ENCODE results near the gene TNS1.

Gene TNS1

DNA sequence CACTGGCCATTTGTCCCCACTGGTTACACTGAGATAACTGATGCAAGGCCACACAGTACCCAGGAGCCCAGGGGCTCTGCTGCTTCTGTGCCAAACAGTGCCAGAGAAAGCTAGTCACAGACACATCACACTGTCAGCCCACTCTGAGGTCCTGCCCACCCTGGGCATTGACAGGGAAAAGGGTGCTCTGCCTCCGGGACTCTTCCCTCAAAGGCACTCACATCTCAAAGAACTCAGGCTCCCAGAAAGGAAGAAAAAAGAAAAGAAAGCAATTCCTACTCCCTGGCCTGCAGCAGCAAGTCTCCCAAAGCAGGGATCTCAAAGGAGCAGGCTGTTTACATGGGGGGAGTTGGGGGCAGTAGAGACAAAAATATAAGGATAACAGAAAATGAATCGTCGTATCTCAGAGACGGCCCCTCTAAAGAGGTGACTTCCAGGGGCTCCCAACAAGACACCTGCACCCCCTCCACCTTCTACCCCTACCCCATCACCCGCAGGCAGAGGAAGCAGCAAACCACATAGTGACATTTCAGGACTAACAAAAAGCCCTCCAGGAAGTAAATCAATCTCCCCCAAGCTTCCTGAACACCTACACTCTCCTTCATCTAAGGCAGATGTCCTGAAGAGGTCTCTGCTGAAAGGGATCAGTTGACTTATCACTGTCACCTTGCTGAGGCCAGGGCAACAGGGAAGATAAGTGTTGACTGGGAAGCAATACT lies 247.6 kb downstream of the TNS1 start:
- Histone ChIP-seq H2AFZ (ENCODE audit: low read length) (no peak overlapping the region), H3K27me3 (replicated peaks; ENCODE audit: insufficient read depth, low read length) (no peaks in the 10 kb centered on the region), H3K27ac (ENCODE audit: low read length) (no peak overlapping the region), H3F3A (ENCODE audit: insufficient read depth, low read length) (no peaks in the 10 kb centered on the region), H3K9me2 (replicated peaks; ENCODE audit: insufficient read depth, low read length) (no peaks in the 10 kb centered on the region), H3K36me3 (replicated peaks; ENCODE audit: insufficient read depth, low read length) (no peaks in the 10 kb centered on the region), H4K20me1 (ENCODE audit: insufficient read depth, low read length) (no peaks in the 10 kb centered on the region), H3K4me1 (ENCODE audit: low read length) (no peaks in the 10 kb centered on the region), H3K79me2 (ENCODE audit: low read length) (no peaks in the 10 kb centered on the region), H3K4me2 (ENCODE audit: low read depth, low read length) (no peak overlapping the region), H3K4me3 (ENCODE audit: low read length) (no peak overlapping the region), H3K9me3 (replicated peaks; ENCODE audit: insufficient read depth, low read length) (no peaks in the 10 kb centered on the region), H3K9ac (ENCODE audit: low read length) (no peak overlapping the region)
- TF ChIP-seq EZH2phosphoT487 (IDR thresholded peaks at IDR 0.05; ENCODE audit: low read length) (no peak), EZH2 (optimal IDR thresholded peaks at IDR 0.05; ENCODE audit: low read depth, low read length) (no peak)
- TF ChIP-seq, protein P1, sequence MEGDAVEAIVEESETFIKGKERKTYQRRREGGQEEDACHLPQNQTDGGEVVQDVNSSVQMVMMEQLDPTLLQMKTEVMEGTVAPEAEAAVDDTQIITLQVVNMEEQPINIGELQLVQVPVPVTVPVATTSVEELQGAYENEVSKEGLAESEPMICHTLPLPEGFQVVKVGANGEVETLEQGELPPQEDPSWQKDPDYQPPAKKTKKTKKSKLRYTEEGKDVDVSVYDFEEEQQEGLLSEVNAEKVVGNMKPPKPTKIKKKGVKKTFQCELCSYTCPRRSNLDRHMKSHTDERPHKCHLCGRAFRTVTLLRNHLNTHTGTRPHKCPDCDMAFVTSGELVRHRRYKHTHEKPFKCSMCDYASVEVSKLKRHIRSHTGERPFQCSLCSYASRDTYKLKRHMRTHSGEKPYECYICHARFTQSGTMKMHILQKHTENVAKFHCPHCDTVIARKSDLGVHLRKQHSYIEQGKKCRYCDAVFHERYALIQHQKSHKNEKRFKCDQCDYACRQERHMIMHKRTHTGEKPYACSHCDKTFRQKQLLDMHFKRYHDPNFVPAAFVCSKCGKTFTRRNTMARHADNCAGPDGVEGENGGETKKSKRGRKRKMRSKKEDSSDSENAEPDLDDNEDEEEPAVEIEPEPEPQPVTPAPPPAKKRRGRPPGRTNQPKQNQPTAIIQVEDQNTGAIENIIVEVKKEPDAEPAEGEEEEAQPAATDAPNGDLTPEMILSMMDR (IDR thresholded peaks at IDR 0.05; ENCODE audit: low read length) = no peak
- no peak for DNase-seq

DNA sequence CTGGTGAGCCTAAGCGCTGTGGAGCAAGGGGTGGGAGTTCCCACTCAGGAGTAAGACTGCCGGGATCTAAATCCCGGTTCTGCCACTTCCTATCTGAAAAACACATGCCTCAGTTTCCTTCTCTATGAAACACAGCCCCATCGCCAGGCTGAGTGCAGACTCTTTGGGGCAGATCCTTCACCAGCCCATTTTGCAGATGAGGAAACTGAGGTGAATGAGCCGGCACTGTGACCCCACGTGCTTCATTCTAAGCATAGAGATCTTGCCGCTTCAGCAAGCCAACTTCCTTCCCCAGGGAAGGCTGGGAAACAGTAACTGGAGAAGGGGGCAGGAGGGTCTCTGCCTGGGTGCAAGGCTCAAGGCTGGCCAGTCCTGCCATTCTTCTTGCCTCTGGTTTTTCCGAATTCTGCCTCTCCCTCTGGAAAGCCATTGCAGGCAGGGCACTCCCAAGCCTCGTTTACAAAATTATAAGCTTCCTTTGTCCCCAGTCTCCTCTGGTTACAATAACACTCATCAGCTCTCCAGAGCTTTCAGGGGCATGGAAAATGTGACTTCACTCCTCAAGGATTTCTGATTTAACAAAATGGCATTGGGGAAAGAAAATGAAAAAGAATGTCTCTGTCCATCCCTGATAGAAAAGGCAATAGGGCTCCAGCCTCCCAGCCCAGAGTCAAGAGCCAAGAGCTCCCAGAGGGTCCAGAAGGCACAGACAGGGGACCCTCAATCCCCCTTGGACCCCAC lies 249.2 kb downstream of the TNS1 start:
- H3K27ac ChIP-seq (ENCODE audit: low read length) = no peak overlapping the region
- H3F3A ChIP-seq (ENCODE audit: insufficient read depth, low read length) = no peaks in the 10 kb centered on the region
- no peak overlapping the region for H3K9ac ChIP-seq (ENCODE audit: low read length)
- no peaks in the 10 kb centered on the region for H3K9me3 ChIP-seq (replicated peaks; ENCODE audit: insufficient read depth, low read length)
- H3K9me2 ChIP-seq (replicated peaks; ENCODE audit: insufficient read depth, low read length) = no peaks in the 10 kb centered on the region
- no peak for TF ChIP-seq EZH2 (optimal IDR thresholded peaks at IDR 0.05; ENCODE audit: low read depth, low read length)
- no peak for TF ChIP-seq EZH2phosphoT487 (IDR thresholded peaks at IDR 0.05; ENCODE audit: low read length)
- TF ChIP-seq, protein P1 (IDR thresholded peaks at IDR 0.05; ENCODE audit: low read length) = no peak
- no peaks in the 10 kb centered on the region for H3K79me2 ChIP-seq (ENCODE audit: low read length)
- H3K4me1 ChIP-seq (ENCODE audit: low read length) = no peaks in the 10 kb centered on the region
- H3K27me3 ChIP-seq (replicated peaks; ENCODE audit: insufficient read depth, low read length) = no peaks in the 10 kb centered on the region
- no peak for DNase-seq
- H2AFZ ChIP-seq (ENCODE audit: low read length) = no peak overlapping the region
- no peaks in the 10 kb centered on the region for H3K36me3 ChIP-seq (replicated peaks; ENCODE audit: insufficient read depth, low read length)
- no peak overlapping the region for H3K4me3 ChIP-seq (ENCODE audit: low read length)
- no peak overlapping the region for H3K4me2 ChIP-seq (ENCODE audit: low read depth, low read length)
- no peaks in the 10 kb centered on the region for H4K20me1 ChIP-seq (ENCODE audit: insufficient read depth, low read length)

DNA sequence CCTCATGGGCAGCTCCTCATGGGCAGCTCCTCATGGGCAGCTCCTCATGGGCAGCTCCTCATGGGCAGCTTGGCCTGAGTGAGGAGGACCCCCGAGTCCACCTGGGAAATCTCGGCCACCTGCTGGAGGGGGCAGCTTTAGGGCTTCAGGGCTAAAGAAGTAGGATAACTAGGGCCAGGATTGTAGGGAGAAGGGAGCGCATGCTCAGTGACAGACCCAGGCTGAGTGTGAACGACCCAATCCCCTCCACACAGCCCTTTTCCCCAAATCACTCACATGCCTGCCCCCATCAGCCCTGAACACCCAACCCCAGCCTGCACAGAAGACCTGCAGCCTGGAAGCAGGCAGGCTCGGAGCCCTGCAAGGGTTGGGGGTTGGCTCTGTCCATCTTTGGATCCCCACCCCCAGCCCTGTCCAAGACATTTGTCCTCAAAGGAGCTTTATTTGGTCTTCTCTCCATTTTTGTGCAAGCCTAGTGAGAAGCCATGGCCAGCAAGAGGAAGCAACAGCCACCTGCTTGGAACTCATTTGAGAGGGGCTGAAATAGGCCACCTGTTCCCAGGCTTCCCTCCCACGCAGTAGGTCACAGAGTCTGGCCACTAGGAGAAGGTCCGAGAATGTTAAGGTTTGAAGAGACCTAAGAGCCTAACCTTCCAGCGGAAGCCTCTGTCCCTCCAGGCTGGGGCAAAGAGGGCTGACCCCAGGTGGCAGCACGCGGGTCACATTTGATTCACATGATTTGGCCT lies 249.9 kb downstream of the TNS1 start:
- no peaks in the 10 kb centered on the region for H3F3A ChIP-seq (ENCODE audit: insufficient read depth, low read length)
- TF ChIP-seq, protein P1 (IDR thresholded peaks at IDR 0.05; ENCODE audit: low read length) = no peak
- TF ChIP-seq EZH2phosphoT487 (IDR thresholded peaks at IDR 0.05; ENCODE audit: low read length) (no peak), EZH2 (optimal IDR thresholded peaks at IDR 0.05; ENCODE audit: low read depth, low read length) (no peak)
- H3K9me2 ChIP-seq (replicated peaks; ENCODE audit: insufficient read depth, low read length) = no peaks in the 10 kb centered on the region
- H2AFZ ChIP-seq (ENCODE audit: low read length) = no peak overlapping the region
- no peaks in the 10 kb centered on the region for H3K36me3 ChIP-seq (replicated peaks; ENCODE audit: insufficient read depth, low read length)
- no peak overlapping the region for H3K4me3 ChIP-seq (ENCODE audit: low read length)
- H4K20me1 ChIP-seq (ENCODE audit: insufficient read depth, low read length) = no peaks in the 10 kb centered on the region
- H3K4me2 ChIP-seq (ENCODE audit: low read depth, low read length) = no peak overlapping the region
- no peak overlapping the region for H3K9ac ChIP-seq (ENCODE audit: low read length)
- no peaks in the 10 kb centered on the region for H3K4me1 ChIP-seq (ENCODE audit: low read length)
- H3K79me2 ChIP-seq (ENCODE audit: low read length) = no peaks in the 10 kb centered on the region
- no peak overlapping the region for H3K27ac ChIP-seq (ENCODE audit: low read length)
- no peaks in the 10 kb centered on the region for H3K27me3 ChIP-seq (replicated peaks; ENCODE audit: insufficient read depth, low read length)
- no peaks in the 10 kb centered on the region for H3K9me3 ChIP-seq (replicated peaks; ENCODE audit: insufficient read depth, low read length)
- DNase-seq = no peak

All from MM.1S (cell line).